Transverse colon (tissue), 4 donors: ENCODE data around the gene ANO9. TPM values are rescaled to one million over a fixed set of nuclear protein-coding genes. Genes with fewer than 3 reads are reported as not detected.

Experiments used
- DNase-seq: peaks from one replicate; pipeline ENCODE4 v3.0.0-alpha.2; 2019
- H3K27ac ChIP-seq, 4 donors: fragments of 200-600 bp; sonication (generic); 2 replicates each; pipeline ENCODE4 v1.5.1; 2016 to 2018; ENCODE audit warnings: inconsistent platforms in 4 of 4
- H3K27me3 ChIP-seq: fragments of 200-600 bp; sonication (generic); 2 replicates; pipeline ENCODE4 v1.5.1; 2017; ENCODE audit warnings: inconsistent platforms
- H3K36me3 ChIP-seq, 4 donors: fragments of 200-600 bp; sonication (generic); 2 replicates each; pipeline ENCODE4 v1.5.1; 2017 to 2019; ENCODE audit warnings: inconsistent platforms in 4 of 4
- H3K4me1 ChIP-seq, 4 donors: fragments of 200-600 bp; sonication (generic); 2 replicates each; pipeline ENCODE4 v1.5.1; 2017 to 2020; ENCODE audit warnings: inconsistent platforms in 4 of 4
- H3K4me3 ChIP-seq, 4 donors: fragments of 200-600 bp; sonication (generic); 1 replicate in 1 of 4; 2 replicates in 3 of 4; pipeline versions ENCODE4 v1.5.1 to v1.6.1; 2017 to 2019; ENCODE audit warnings: inconsistent platforms in 4 of 4
- H3K9me3 ChIP-seq, 2 donors: fragments of 200-600 bp; sonication (generic); 2 replicates each; pipeline ENCODE4 v1.5.1; 2017 to 2019; ENCODE audit warnings: inconsistent platforms in 2 of 2
- EP300 ChIP-seq: sonication (generic); formaldehyde crosslinking; IDR thresholded peaks from one replicate; pipeline ENCODE4 v1.6.1; 2017; ENCODE audit warnings: antibody characterized with exemption, low read depth
- POLR2A ChIP-seq: fragments of 450-650 bp; IDR thresholded peaks from one replicate; pipeline ENCODE4 v1.6.1; 2016; ENCODE audit warnings: antibody characterized with exemption, mild to moderate bottlenecking, moderate library complexity
- POLR2AphosphoS5 ChIP-seq, 3 donors: sonication (generic); formaldehyde crosslinking; IDR thresholded peaks; one replicate each; pipeline ENCODE4 v1.6.1; 2016; ENCODE audit warnings: antibody characterized with exemption in 3 of 3
- whole genome bisulfite sequencing, 2 donors: methylation state at CpG; one replicate each; pipeline ENCODE4 v1.1.5; 2018; ENCODE audit warnings: low coverage in 1 of 2; 5-methylcytosine and 5-hydroxymethylcytosine counted together
- in situ Hi-C, 4 donors: fragments of 200-750 bp; cut with MboI; loops; one replicate each; pipeline versions ENCODE4 v1.15.0 to v1.15.1; 2017; ENCODE audit warnings: low sequenced_read_pairs in 3 of 4, low pct_ligation_motif_present in 1 of 4, low pct_unique_long_range_greater_than_20kb in 1 of 4
- intact Hi-C: fragments of 100-400 bp; cut with DNase I; formaldehyde crosslinking; loops from one replicate; pipeline ENCODE4 v1.15.1; 2023; ENCODE audit warnings: low total_unique reads
- total RNA-seq, 4 donors: library from RNA; depleted of rRNA; stranded (reverse); fragments of >200 nt; gene quantifications; one replicate each; pipeline ENCODE4 v1.1.0, GENCODE V29; 2016
- TF ChIP-seq, protein P1 (sequence below), 5 experiments: fragments of 200-600 bp in 3 of 5; fragments of 450-650 bp in 2 of 5; sonication (generic) in 3 of 5; IDR thresholded peaks; 1 replicate in 2 of 5; 2 replicates in 3 of 5; pipeline ENCODE4 v1.5.1; 2016 to 2017; ENCODE audit warnings: antibody characterized with exemption in 5 of 5, inconsistent platforms in 3 of 5, mild to moderate bottlenecking in 2 of 5, moderate library complexity in 1 of 5

The ANO9 gene
- total RNA-seq, 4 donors from 2014 or later: 117 to 490 (median 296) TPM

GRCh38 chr11:394034-394857 lies 47.6 kb downstream of the ANO9 start, which contains the start of gene PKP3:
Gene PKP3 (plus strand): TSS chr11:394209. CDS start chr11:394293, 84 bp downstream.
- in situ Hi-C loops: no loop called here
- Histone ChIP-seq H3K4me1 (peaks cover 0 to 34% (median 12%) of the 10 kb centered on the region in 4 donors), H3K27ac (peak within 1 kb of the TSS; percentile 86 to 93 (median 90)), H3K9me3 (no peaks in the 10 kb centered on the region), H3K27me3 (no peaks in the 10 kb centered on the region), H3K4me3 (peak within 1 kb of the TSS; percentile 18 to 65 (median 56)), H3K36me3 (no peaks in the 10 kb centered on the region)
- no peak for TF ChIP-seq EP300
- TF ChIP-seq, protein P1, sequence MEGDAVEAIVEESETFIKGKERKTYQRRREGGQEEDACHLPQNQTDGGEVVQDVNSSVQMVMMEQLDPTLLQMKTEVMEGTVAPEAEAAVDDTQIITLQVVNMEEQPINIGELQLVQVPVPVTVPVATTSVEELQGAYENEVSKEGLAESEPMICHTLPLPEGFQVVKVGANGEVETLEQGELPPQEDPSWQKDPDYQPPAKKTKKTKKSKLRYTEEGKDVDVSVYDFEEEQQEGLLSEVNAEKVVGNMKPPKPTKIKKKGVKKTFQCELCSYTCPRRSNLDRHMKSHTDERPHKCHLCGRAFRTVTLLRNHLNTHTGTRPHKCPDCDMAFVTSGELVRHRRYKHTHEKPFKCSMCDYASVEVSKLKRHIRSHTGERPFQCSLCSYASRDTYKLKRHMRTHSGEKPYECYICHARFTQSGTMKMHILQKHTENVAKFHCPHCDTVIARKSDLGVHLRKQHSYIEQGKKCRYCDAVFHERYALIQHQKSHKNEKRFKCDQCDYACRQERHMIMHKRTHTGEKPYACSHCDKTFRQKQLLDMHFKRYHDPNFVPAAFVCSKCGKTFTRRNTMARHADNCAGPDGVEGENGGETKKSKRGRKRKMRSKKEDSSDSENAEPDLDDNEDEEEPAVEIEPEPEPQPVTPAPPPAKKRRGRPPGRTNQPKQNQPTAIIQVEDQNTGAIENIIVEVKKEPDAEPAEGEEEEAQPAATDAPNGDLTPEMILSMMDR (IDR thresholded peaks at IDR 0.05): no peak
- peak; percentile 90 for TF ChIP-seq POLR2A
- TF ChIP-seq POLR2AphosphoS5 (IDR thresholded peaks at IDR 0.05): peak; percentile 70 to 89 (median 78)
- intact Hi-C loops: no loop called here
- peak; percentile 93 for DNase-seq
- 56% methylated on average over 56 of the region's 57 CpGs; no CpG with 5 or more reads in 1 of the 2 donors for WGBS, 2 donors

DNA sequence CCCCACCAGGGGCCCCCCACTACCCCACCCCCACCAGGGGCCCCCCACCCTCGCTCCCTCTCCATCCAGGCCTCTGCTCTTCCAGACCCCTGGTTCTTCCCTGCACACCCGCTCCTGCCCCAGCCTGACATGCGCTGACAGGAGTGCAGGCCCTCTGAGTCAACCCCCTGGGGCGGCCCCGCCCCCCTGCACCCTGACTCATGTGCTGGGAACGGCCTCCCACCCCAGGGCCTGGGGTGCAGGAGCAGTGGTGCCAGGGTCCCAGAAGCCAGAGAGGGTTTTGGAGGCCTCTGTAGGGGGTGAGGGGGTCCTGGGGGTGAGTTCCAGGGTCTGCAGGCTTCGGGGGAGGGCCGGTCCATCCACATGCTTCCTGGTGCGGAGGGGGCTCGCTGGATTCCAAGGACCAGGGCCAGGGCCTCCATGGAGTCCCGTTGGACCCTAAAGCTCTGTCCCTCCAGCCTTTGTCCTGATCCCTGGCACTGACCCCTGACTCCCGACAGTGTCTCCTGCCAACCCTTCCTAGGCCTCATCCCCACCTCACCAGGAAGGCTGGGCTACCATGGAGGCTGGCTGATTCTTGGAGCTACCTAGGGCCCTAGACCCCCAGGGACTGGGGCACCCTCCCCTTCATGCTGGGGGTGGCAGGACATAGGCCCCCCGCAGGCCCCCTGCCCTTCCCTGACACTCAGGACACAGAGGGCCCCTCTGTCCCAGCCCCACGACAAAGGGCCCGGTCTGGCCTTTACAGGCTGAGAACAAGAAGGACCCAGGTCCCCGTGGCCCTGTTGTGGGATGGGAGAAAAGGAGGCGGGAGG lies 48.4 kb downstream of the ANO9 start:
- peaks cover 0 to 34% (median 12%) of the 10 kb centered on the region in 4 donors for H3K4me1 ChIP-seq
- H3K9me3 ChIP-seq: no peaks in the 10 kb centered on the region
- in situ Hi-C loops: no loop called here
- no peaks in the 10 kb centered on the region for H3K36me3 ChIP-seq
- intact Hi-C loops: no loop called here
- H3K27ac ChIP-seq: peak overlapping the region; percentile 86 to 93 (median 90)
- no peak for TF ChIP-seq POLR2A
- TF ChIP-seq, protein P1 (IDR thresholded peaks at IDR 0.05): no peak
- TF ChIP-seq POLR2AphosphoS5 (IDR thresholded peaks at IDR 0.05): no peak
- TF ChIP-seq EP300: no peak
- peak; percentile 68 for DNase-seq
- H3K4me3 ChIP-seq: peak overlapping the region in 2 of 4 donors; percentile 60 to 65
- H3K27me3 ChIP-seq: no peaks in the 10 kb centered on the region
- WGBS, 2 donors: 72% methylated on average over 14 of the region's 17 CpGs; no CpG with 5 or more reads in 1 of the 2 donors

DNA sequence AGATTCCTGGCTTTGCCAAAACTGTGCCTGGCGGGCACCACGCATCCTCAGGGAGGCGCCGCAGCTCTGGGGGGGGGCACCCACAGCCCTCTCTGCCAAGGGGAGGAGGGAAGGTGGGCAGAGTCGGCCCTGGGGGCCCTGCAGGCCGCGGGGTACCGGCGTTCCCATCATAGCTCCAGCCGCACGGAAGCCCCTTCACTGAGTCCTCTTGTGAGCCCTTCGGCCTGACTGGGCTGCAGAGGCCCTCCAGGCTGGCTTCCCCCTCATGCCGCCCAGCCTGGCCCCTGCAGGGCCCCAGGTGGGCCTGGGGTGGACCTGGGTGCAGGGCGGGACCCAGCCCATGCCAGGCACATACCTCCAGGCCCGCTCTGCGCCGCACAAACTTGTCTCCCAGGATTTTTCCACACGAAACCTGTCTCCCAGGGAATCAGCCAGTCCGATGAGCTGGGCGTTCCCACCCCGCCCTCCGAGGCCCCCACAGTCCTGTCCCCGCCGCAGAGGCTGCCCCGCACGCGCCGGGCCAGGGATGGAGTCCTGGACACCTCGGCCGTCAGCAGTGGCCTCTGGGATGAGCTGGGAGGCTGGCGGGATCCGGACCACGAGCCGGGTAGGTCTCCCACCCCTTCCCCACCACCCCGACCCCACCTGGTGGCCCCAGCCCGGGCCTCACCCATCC lies 49.6 kb downstream of the ANO9 start:
- peaks cover 0 to 29% (median 12%) of the 10 kb centered on the region in 4 donors for H3K4me1 ChIP-seq
- TF ChIP-seq POLR2A (no peak), EP300 (no peak), POLR2AphosphoS5 (IDR thresholded peaks at IDR 0.05) (no peak)
- TF ChIP-seq, protein P1 (IDR thresholded peaks at IDR 0.05): no peak
- in situ Hi-C loops: no loop called here
- no peak overlapping the region for H3K4me3 ChIP-seq
- H3K9me3 ChIP-seq: no peaks in the 10 kb centered on the region
- H3K27me3 ChIP-seq: no peaks in the 10 kb centered on the region
- H3K36me3 ChIP-seq: no peaks in the 10 kb centered on the region
- 63 to 89% methylated on average over 2 to 35 of the region's 36 CpGs for WGBS, 2 donors
- no peak overlapping the region for H3K27ac ChIP-seq
- DNase-seq: no peak
- intact Hi-C loops: no loop called here
